Ascending aorta (tissue), 2 donors: ENCODE results near the gene P4HB. TPM values are rescaled to one million over a fixed set of nuclear protein-coding genes. Genes with fewer than 3 reads are reported as not detected.
A peak's percentile ranks its signal among the peaks of the same experiment; 100 is the strongest.

Experiments used
- DNase-seq, 2 donors: peaks; one replicate each; pipeline ENCODE4 v3.0.0-alpha.2; 2019; ENCODE audit warnings: low spot score in 2 of 2
- H3K27ac ChIP-seq, 2 donors: fragments of 200-600 bp; sonication (generic); one replicate each; pipeline ENCODE4 v1.5.1; 2016 to 2017; ENCODE audit warnings: mild to moderate bottlenecking in 1 of 2
- H3K27me3 ChIP-seq: fragments of 200-600 bp; sonication (generic); one replicate; pipeline ENCODE4 v1.5.1; 2017
- H3K36me3 ChIP-seq, 2 donors: fragments of 200-600 bp; sonication (generic); one replicate each; pipeline ENCODE4 v1.5.1; 2016
- H3K4me1 ChIP-seq, 2 donors: fragments of 200-600 bp; sonication (generic); one replicate each; pipeline ENCODE4 v1.5.1; 2016 to 2017; ENCODE audit warnings: mild to moderate bottlenecking in 1 of 2
- H3K4me3 ChIP-seq, 2 donors: fragments of 200-600 bp; sonication (generic); one replicate each; pipeline ENCODE4 v1.5.1; 2016 to 2017; ENCODE audit warnings: mild to moderate bottlenecking in 1 of 2
- H3K9me3 ChIP-seq, 2 donors: fragments of 200-600 bp; sonication (generic); one replicate each; pipeline ENCODE4 v1.5.1; 2016
- intact Hi-C: fragments of 100-400 bp; cut with DNase I; formaldehyde crosslinking; loops from one replicate; pipeline ENCODE4 v1.15.1; 2023
- total RNA-seq: library from RNA; depleted of rRNA; stranded (reverse); fragments of >200 nt; gene quantifications from one replicate; pipeline ENCODE4 v1.1.0, GENCODE V29; 2016
- TF ChIP-seq, protein P1 (sequence below), 3 experiments: fragments of 200-600 bp in 2 of 3; fragments of 450-650 bp in 1 of 3; sonication (generic) in 2 of 3; IDR thresholded peaks; one replicate each; pipeline ENCODE4 v1.5.1; 2016 to 2019; ENCODE audit warnings: antibody characterized with exemption in 3 of 3, mild to moderate bottlenecking in 1 of 3, moderate library complexity in 1 of 3

Gene P4HB
- total RNA-seq, 1 donor from 2014 or later = 670 TPM

DNA sequence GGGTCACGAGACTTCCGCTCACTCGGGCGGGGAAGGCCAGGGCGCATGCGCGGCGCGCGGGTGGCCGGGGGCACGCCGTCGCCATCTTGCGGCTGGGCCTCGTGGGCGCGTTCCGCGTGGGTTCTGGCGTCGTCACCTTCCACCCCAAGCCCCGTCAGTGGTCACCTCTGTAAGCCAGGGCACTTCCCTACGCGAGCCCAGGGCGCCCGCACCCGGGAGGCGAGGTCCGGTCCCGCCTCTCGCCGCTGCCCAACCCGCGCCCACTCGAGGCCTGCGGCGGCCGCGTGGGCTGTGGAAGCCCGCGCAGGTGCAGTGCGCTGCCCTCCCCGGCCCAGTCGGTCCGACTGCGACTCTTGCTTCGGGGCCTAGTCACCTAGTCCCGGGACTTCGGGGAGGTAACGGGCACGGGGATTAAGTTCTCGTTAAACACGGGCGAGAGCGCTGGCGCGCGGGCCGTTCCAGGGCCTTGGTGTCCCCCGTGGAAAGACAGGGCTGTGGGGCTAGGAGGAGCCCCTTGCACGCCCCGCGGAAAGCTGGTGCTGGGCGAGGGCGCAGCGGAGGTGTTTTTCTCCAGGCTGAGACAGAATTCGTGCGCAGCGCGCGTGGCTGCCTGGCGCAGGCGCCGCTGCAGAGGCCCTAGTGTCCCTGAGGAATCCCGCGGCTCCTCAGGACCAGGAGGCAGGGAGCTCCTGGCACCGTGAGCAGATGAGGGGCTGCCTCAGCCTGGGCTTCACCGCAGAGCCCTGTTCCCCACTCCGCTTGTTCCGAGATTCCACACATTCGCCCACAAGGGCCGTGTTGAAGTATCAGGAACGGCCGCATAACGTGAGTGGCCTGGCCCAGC, 11.3 kb upstream of the P4HB start:
- peak; percentile 74 to 96 for DNase-seq
- H3K27ac ChIP-seq = peak overlapping the region; percentile 96 to 99
- TF ChIP-seq, protein P1, sequence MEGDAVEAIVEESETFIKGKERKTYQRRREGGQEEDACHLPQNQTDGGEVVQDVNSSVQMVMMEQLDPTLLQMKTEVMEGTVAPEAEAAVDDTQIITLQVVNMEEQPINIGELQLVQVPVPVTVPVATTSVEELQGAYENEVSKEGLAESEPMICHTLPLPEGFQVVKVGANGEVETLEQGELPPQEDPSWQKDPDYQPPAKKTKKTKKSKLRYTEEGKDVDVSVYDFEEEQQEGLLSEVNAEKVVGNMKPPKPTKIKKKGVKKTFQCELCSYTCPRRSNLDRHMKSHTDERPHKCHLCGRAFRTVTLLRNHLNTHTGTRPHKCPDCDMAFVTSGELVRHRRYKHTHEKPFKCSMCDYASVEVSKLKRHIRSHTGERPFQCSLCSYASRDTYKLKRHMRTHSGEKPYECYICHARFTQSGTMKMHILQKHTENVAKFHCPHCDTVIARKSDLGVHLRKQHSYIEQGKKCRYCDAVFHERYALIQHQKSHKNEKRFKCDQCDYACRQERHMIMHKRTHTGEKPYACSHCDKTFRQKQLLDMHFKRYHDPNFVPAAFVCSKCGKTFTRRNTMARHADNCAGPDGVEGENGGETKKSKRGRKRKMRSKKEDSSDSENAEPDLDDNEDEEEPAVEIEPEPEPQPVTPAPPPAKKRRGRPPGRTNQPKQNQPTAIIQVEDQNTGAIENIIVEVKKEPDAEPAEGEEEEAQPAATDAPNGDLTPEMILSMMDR (IDR thresholded peaks at IDR 0.05) = peak; percentile 27 to 53 (median 53)
- H3K36me3 ChIP-seq = peaks cover 22 to 26% of the 10 kb centered on the region in 2 donors
- no peaks in the 10 kb centered on the region for H3K9me3 ChIP-seq
- H3K4me1 ChIP-seq = peaks cover 18 to 32% of the 10 kb centered on the region in 2 donors
- intact Hi-C loops = loop anchor here (1.0 to 5.0 kb wide), 5 partner anchors 11 to 151 kb away; partner anchors contain the start of genes ALYREF, ANAPC11, CENPX and LRRC45
- peak overlapping the region; percentile 83 to 95 for H3K4me3 ChIP-seq
- no peaks in the 10 kb centered on the region for H3K27me3 ChIP-seq

DNA sequence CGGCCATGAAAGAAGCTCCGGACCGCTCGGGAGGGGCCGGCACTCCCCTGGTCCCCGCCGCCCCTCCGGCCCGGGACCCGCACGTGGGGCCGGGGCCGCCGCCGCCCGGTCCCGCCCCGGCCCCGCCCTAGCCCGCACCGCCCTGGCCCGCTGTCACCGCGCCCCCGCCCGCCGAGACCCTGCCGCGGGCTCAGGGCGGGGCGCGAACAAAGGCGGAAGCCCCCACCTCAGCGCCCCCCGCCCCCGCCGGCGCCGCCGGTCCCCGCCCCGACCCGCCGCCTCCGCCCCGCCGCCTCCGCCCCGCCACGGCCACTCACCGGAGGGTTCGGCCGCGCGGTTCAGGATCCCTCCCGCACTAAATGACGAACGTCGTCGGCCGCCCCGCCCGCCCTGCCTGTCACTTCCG, 10.6 kb upstream of the P4HB start, which contains the start of gene ARHGDIA:
Gene ARHGDIA (minus strand): TSS at position 357 of the 406 bp plus-strand sequence. CDS start 1,407 bp downstream, outside the sequence.
- Histone ChIP-seq H3K36me3 (peaks cover 22 to 29% of the 10 kb centered on the region in 2 donors), H3K4me1 (peaks cover 18 to 32% of the 10 kb centered on the region in 2 donors), H3K4me3 (peak within 1 kb of the TSS; percentile 83 to 95), H3K9me3 (no peaks in the 10 kb centered on the region), H3K27me3 (no peaks in the 10 kb centered on the region), H3K27ac (peak within 1 kb of the TSS; percentile 96 to 99)
- intact Hi-C loops = loop anchor here (1.0 to 5.0 kb wide), 5 partner anchors 11 to 151 kb away; partner anchors contain the start of genes ALYREF, ANAPC11, CENPX and LRRC45
- DNase-seq = no peak
- TF ChIP-seq, protein P1 (IDR thresholded peaks at IDR 0.05) = no peak

- intact Hi-C loops = loop anchor here (2.0 to 5.0 kb wide), 4 partner anchors 20 to 152 kb away; partner anchors contain the start of genes ALYREF, ANAPC11, CENPX and LRRC45
- Histone ChIP-seq H3K27me3 (no peaks in the 10 kb centered on the region), H3K4me1 (peaks cover 18 to 32% of the 10 kb centered on the region in 2 donors), H3K36me3 (peaks cover 22 to 33% of the 10 kb centered on the region in 2 donors), H3K4me3 (peak overlapping the region; percentile 83 to 95), H3K9me3 (no peaks in the 10 kb centered on the region), H3K27ac (peak overlapping the region; percentile 96 to 99)
- DNase-seq = no peak
- TF ChIP-seq, protein P1 (IDR thresholded peaks at IDR 0.05) = no peak
Measured at GRCh38 chr17:81870131-81870980, 10.0 kb upstream of the P4HB start.

GRCh38 chr17:81869221-81870130, 9.1 kb upstream of the P4HB start:
- TF ChIP-seq, protein P1 (IDR thresholded peaks at IDR 0.05) = peak; percentile 83 to 91 (median 85)
- intact Hi-C loops = loop anchor here (2.0 to 10.0 kb wide), 5 partner anchors 21 to 355 kb away; partner anchors contain the start of genes ACTG1, ALYREF, ANAPC11 and CENPX

More at GRCh38 chr17:81869221-81870130, 9.1 kb upstream of the P4HB start:
- peaks cover 22 to 41% of the 10 kb centered on the region in 2 donors for H3K36me3 ChIP-seq
- H3K9me3 ChIP-seq = no peaks in the 10 kb centered on the region
- H3K27ac ChIP-seq = peak overlapping the region; percentile 96 to 99
- peaks cover 18 to 32% of the 10 kb centered on the region in 2 donors for H3K4me1 ChIP-seq
- no peaks in the 10 kb centered on the region for H3K27me3 ChIP-seq
- DNase-seq = no peak
- H3K4me3 ChIP-seq = peak overlapping the region; percentile 83 to 95
